HL-60 (cell line): ENCODE data around the gene ANKRD62.
"Not testable (repeated sequence)": the region's sequence is repeated elsewhere in the genome, so short reads cannot be mapped to it uniquely, and the experiment has no call there.

ENCODE experiments used
- CTCF ChIP-seq: IDR thresholded peaks from one replicate; pipeline ENCODE4 v1.5.1; 2011; ENCODE audit warnings: low read length, control low read depth, inconsistent platforms; ENCODE audit not compliant: insufficient read depth
- GABPA ChIP-seq: IDR thresholded peaks from 2 replicates; pipeline ENCODE4 v1.6.1; 2012; ENCODE audit warnings: low read depth
- POLR2AphosphoS5 ChIP-seq: IDR thresholded peaks from 2 replicates; pipeline ENCODE4 v1.6.1; 2012; ENCODE audit warnings: low read depth
- REST ChIP-seq: IDR thresholded peaks from 2 replicates; pipeline ENCODE4 v1.6.1; 2012; ENCODE audit warnings: low read depth; ENCODE audit not compliant: insufficient replicate concordance
- SPI1 ChIP-seq: IDR thresholded peaks from 2 replicates; pipeline ENCODE4 v1.6.1; 2012; ENCODE audit warnings: low read depth, mild to moderate bottlenecking, borderline replicate concordance

- not testable (repeated sequence) for TF ChIP-seq CTCF, SPI1, REST, GABPA, POLR2AphosphoS5
These were observed 28.4 kb downstream of the ANKRD62 start for GRCh38 chr18:12122043-12122389.
